HepG2 (cell line): ENCODE measurements around the gene DDX46. TPM values are rescaled to one million over a fixed set of nuclear protein-coding genes. Genes with fewer than 3 reads are reported as not detected.

Experiments
- ASH2L ChIP-seq: fragments of 300-600, 200-600 bp; sonication (generic); IDR thresholded peaks from 2 replicates; pipeline ENCODE4 v1.7.0; 2017; ENCODE audit warnings: low read depth, mild to moderate bottlenecking, moderate library complexity, mixed read lengths, low read length; ENCODE audit not compliant: insufficient read length
- ATF7-NPFF ChIP-seq: sonication (generic); formaldehyde crosslinking; IDR thresholded peaks from 2 replicates; pipeline ENCODE4 v1.8.1; 2023; ENCODE audit warnings: mild to moderate bottlenecking, low read depth, missing genetic modification reagents, moderate library complexity
- HNRNPL ChIP-seq: fragments of 200-400 bp; formaldehyde crosslinking; IDR thresholded peaks from 2 replicates; pipeline ENCODE4 v1.6.1; 2017; ENCODE audit warnings: mild to moderate bottlenecking, low read depth, low read length
- KDM1A ChIP-seq: IDR thresholded peaks from 2 replicates; pipeline ENCODE4 v1.6.1; 2016; ENCODE audit warnings: missing compliant biosample characterization
- MED13 ChIP-seq: sonication (generic); formaldehyde crosslinking; IDR thresholded peaks from 2 replicates; pipeline ENCODE4 v1.5.0; 2020; ENCODE audit warnings: missing genetic modification reagents
- MED8 ChIP-seq: sonication (generic); formaldehyde crosslinking; IDR thresholded peaks from 2 replicates; pipeline ENCODE4 v1.8.1; 2023; ENCODE audit warnings: mild to moderate bottlenecking, missing genetic modification reagents; ENCODE audit not compliant: insufficient replicate concordance
- POLR2AphosphoS5 ChIP-seq: IDR thresholded peaks from 2 replicates; pipeline ENCODE4 v1.6.1; 2012; ENCODE audit warnings: low read depth, low read length
- POLR2G ChIP-seq: fragments of 200-400 bp; formaldehyde crosslinking; IDR thresholded peaks from 2 replicates; pipeline ENCODE4 v1.6.1; 2018; ENCODE audit warnings: mild to moderate bottlenecking, low read depth, low read length, moderate library complexity
- SUZ12 ChIP-seq: fragments of 150-350 bp; IDR thresholded peaks from 2 replicates; pipeline ENCODE4 v1.6.1; 2014; ENCODE audit warnings: low read depth, low read length
- TBX2 ChIP-seq: sonication (generic); formaldehyde crosslinking; IDR thresholded peaks from 2 replicates; pipeline ENCODE4 v1.5.0; 2020; ENCODE audit warnings: missing genetic modification reagents, mild to moderate bottlenecking, borderline replicate concordance
- ZBTB34 ChIP-seq: sonication (generic); formaldehyde crosslinking; IDR thresholded peaks from 2 replicates; pipeline ENCODE4 v1.8.0; 2022; ENCODE audit warnings: mild to moderate bottlenecking, missing genetic modification reagents
- ZMYM3 ChIP-seq: sonication (generic); formaldehyde crosslinking; IDR thresholded peaks from 2 replicates; pipeline ENCODE4 v1.5.1; 2020; ENCODE audit warnings: mild to moderate bottlenecking, missing genetic modification reagents
- ZNF142 ChIP-seq: sonication (generic); formaldehyde crosslinking; IDR thresholded peaks from 2 replicates; pipeline ENCODE4 v1.4.0; 2020; ENCODE audit warnings: missing genetic modification reagents
- ZNF292 ChIP-seq: sonication (generic); formaldehyde crosslinking; IDR thresholded peaks from 2 replicates; pipeline ENCODE4 v1.8.1; 2022; ENCODE audit warnings: mild to moderate bottlenecking, low read depth, missing genetic modification reagents, borderline replicate concordance
- ZNF543 ChIP-seq: sonication (generic); formaldehyde crosslinking; IDR thresholded peaks from 2 replicates; pipeline ENCODE4 v1.4.0; 2020; ENCODE audit warnings: mild to moderate bottlenecking, missing genetic modification reagents
- polyA plus RNA-seq, 8 experiments: library from polyadenylated mRNA; depleted of rRNA in 3 of 8; stranded (reverse) in 7 of 8; unstranded in 1 of 8; fragments of >200 nt; fragmentation: Illumina TruSeq in 4 of 8; extraction: Trizol in 4 of 8; gene quantifications; 2 replicates each; pipeline versions ENCODE4 v1.2.1 to v1.2.3, GENCODE V29; 2011 to 2016; ENCODE audit warnings: low read depth in 4 of 8, missing spikeins in 1 of 8, mixed read lengths in 1 of 8; ENCODE audit not compliant: insufficient read depth in 1 of 8
- total RNA-seq, 5 experiments: library from RNA; depleted of rRNA; stranded (reverse); fragments of >200 nt; fragmentation: Illumina TruSeq; extraction: Trizol; gene quantifications; 2 replicates each; pipeline ENCODE4 v1.2.3, GENCODE V29; 2016; ENCODE audit warnings: low read depth in 1 of 5
- TF ChIP-seq, protein P1 (sequence below): sonication (generic); formaldehyde crosslinking; IDR thresholded peaks from 2 replicates; pipeline ENCODE4 v1.5.0; 2020; ENCODE audit warnings: missing genetic modification reagents
- TF ChIP-seq, protein P2 (sequence below): sonication (generic); formaldehyde crosslinking; IDR thresholded peaks from 2 replicates; pipeline ENCODE4 v1.4.0; 2020; ENCODE audit warnings: missing genetic modification reagents

DDX46 gene
- total and polyA plus RNA-seq, 2 of the 13 experiments (the other 11 are each of a cell fraction or from before 2014, with no cell fraction given): 27.3 to 59.3 TPM

- TF ChIP-seq ZBTB34 (CRISPR knock-in tag): no peak
- TF ChIP-seq HNRNPL: 0 out of 2 replicates have a peak, but pooled peaks have one; percentile 63
- TF ChIP-seq, protein P1, sequence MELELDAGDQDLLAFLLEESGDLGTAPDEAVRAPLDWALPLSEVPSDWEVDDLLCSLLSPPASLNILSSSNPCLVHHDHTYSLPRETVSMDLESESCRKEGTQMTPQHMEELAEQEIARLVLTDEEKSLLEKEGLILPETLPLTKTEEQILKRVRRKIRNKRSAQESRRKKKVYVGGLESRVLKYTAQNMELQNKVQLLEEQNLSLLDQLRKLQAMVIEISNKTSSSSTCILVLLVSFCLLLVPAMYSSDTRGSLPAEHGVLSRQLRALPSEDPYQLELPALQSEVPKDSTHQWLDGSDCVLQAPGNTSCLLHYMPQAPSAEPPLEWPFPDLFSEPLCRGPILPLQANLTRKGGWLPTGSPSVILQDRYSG (CRISPR knock-in tag): peak; percentile 94
- TF ChIP-seq ZNF543: peak; percentile 82
- peak; percentile 80 for TF ChIP-seq POLR2AphosphoS5
- no peak for TF ChIP-seq SUZ12
- TF ChIP-seq MED8 (CRISPR knock-in tag): peak; percentile 96
- TF ChIP-seq MED13 (CRISPR knock-in tag): peak; percentile 89
- peak; percentile 83; the same call in 1 of the 2 replicates for TF ChIP-seq ZNF142
- peak; percentile 98 for TF ChIP-seq ATF7-NPFF (CRISPR knock-in tag)
- TF ChIP-seq POLR2G: peak; percentile 89
- TF ChIP-seq ASH2L: peak; percentile 86
- no peak for TF ChIP-seq ZNF292 (CRISPR knock-in tag)
- no peak for TF ChIP-seq ZMYM3
- no peak for TF ChIP-seq KDM1A (CRISPR knock-in tag)
- peak; percentile 89 for TF ChIP-seq TBX2
- TF ChIP-seq, protein P2, sequence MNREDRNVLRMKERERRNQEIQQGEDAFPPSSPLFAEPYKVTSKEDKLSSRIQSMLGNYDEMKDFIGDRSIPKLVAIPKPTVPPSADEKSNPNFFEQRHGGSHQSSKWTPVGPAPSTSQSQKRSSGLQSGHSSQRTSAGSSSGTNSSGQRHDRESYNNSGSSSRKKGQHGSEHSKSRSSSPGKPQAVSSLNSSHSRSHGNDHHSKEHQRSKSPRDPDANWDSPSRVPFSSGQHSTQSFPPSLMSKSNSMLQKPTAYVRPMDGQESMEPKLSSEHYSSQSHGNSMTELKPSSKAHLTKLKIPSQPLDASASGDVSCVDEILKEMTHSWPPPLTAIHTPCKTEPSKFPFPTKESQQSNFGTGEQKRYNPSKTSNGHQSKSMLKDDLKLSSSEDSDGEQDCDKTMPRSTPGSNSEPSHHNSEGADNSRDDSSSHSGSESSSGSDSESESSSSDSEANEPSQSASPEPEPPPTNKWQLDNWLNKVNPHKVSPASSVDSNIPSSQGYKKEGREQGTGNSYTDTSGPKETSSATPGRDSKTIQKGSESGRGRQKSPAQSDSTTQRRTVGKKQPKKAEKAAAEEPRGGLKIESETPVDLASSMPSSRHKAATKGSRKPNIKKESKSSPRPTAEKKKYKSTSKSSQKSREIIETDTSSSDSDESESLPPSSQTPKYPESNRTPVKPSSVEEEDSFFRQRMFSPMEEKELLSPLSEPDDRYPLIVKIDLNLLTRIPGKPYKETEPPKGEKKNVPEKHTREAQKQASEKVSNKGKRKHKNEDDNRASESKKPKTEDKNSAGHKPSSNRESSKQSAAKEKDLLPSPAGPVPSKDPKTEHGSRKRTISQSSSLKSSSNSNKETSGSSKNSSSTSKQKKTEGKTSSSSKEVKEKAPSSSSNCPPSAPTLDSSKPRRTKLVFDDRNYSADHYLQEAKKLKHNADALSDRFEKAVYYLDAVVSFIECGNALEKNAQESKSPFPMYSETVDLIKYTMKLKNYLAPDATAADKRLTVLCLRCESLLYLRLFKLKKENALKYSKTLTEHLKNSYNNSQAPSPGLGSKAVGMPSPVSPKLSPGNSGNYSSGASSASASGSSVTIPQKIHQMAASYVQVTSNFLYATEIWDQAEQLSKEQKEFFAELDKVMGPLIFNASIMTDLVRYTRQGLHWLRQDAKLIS: no peak
Observed at GRCh38 chr5:134873987-134874830, 115.6 kb downstream of the DDX46 start, which contains the start of gene TXNDC15 (continued).
